Measurements from ENCODE around the gene MTR.

MTR gene

DNA sequence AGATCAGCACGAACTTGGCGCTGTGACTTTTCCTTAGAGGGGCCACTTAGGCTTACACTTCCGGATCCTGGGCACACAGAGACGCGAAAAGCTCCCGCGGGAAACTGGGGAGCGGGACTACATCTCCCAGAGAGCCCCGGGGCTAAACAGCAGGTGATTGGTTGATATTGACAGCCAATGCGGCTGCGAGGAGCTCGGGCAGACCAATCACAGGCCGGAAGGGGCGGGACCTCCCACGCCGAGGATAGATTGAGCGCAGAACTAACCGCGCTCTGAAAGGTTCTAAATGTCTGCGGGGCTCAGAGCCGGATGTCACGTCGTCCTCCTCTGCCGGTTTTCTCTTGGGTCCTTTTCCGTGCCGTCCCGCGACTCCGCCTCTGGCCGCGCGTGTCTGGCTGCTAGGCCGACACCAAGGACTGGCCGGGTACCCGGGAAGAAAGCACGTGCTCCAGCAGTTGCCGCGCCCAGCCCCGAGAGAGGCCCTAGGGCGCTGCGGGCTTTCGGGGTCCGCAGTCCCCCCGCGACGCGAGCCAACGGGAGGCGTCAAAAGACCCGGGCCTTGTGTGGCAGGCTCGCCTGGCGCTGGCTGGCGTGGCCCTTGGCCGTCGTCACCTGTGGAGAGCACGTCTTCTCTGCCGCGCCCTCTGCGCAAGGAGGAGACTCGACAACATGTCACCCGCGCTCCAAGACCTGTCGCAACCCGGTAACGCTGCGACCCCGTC lies at the start of gene MTR:
Gene MTR, plus strand, starts transcription at position 258 of the 722 bp plus-strand sequence. Its CDS starts 412 bp downstream, at position 670.
- peak within 1 kb of the TSS; percentile 93 to 98 for H3K4me3 ChIP-seq (ENCODE audit: low read length in 2 of 2)
- no peaks in the 10 kb centered on the region for H3K27me3 ChIP-seq (ENCODE audit: control insufficient read depth in 2 of 2, insufficient read depth in 2 of 2, low read length in 2 of 2)
- peaks cover 0 to 3% of the 10 kb centered on the region in 2 donors for H3K4me1 ChIP-seq (ENCODE audit: control insufficient read depth in 2 of 2, insufficient read depth in 2 of 2, low read length in 2 of 2)
- peak within 1 kb of the TSS; percentile 87 to 95 for H3K27ac ChIP-seq (ENCODE audit: low read depth in 2 of 2, low read length in 2 of 2)
- no peaks in the 10 kb centered on the region for H3K9me3 ChIP-seq (ENCODE audit: control insufficient read depth in 2 of 2, low read length in 2 of 2)
- peak within 1 kb of the TSS; percentile 79 to 89 for H3K9ac ChIP-seq (ENCODE audit: low read depth in 1 of 2, low read length in 2 of 2)
- no peaks in the 10 kb centered on the region for H3K36me3 ChIP-seq (ENCODE audit: control insufficient read depth in 2 of 2, insufficient read depth in 2 of 2, low read length in 2 of 2)

DNA sequence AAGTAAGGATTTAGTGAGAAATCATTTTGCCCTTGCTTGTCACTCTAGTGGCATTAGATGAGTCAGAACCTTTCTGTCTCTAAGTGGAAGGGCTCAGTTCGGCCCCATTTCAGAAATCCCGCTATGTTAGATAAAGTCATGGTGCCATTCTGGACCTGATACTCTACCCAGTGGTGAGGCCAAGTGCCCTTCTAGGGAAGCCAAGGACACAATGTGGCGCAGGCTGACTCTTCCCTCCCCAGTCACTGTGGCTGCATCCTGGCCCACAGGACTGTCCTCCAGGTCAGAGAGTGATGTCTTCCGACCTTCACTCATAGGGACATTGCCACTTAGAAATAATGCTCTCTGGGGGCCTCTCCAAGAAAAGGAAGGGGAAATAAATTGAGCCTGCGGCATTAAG lies 48.3 kb upstream of the MTR start:
- no peaks in the 10 kb centered on the region for H3K9me3 ChIP-seq (ENCODE audit: control insufficient read depth in 2 of 2, low read length in 2 of 2)
- no peak overlapping the region for H3K9ac ChIP-seq (ENCODE audit: low read depth in 1 of 2, low read length in 2 of 2)
- no peak overlapping the region for H3K4me3 ChIP-seq (ENCODE audit: low read length in 2 of 2)
- H3K36me3 ChIP-seq (ENCODE audit: control insufficient read depth in 2 of 2, insufficient read depth in 2 of 2, low read length in 2 of 2): no peaks in the 10 kb centered on the region
- H3K4me1 ChIP-seq (ENCODE audit: control insufficient read depth in 2 of 2, insufficient read depth in 2 of 2, low read length in 2 of 2): no peaks in the 10 kb centered on the region
- H3K27me3 ChIP-seq (ENCODE audit: control insufficient read depth in 2 of 2, insufficient read depth in 2 of 2, low read length in 2 of 2): no peaks in the 10 kb centered on the region
- H3K27ac ChIP-seq (ENCODE audit: low read depth in 2 of 2, low read length in 2 of 2): no peak overlapping the region

DNA sequence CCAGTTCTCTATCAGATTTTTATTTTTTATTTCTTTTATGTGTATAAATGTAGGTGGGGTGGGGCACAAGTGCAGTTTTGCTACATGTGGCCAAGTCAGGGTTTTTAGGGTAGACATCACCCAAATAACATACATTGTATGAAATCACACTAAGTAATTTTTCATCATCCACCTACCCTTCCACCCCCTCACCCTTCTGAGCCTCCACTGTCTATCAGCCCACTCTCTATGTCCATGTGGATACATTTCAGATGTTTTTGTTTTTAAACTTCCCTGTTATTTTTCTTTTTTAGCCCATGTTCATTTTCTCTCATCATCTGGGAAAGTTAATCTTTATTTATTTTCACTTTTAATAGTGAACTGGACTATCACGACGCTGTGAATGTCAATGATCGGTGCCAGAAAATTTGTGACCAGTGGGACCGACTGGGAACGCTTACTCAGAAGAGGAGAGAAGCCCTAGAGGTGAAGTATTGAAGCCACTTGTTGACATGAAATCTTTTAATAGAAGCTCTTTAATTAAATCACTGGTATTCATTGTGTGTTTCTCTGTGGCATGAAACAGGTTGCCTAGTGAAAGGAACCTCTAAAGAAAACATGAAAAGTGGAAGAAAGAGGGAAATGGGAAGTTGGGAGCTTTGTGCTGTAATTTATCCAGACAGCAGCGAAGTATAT lies 47.6 kb upstream of the MTR start:
- Histone ChIP-seq H3K27ac (ENCODE audit: low read depth in 2 of 2, low read length in 2 of 2) (no peak overlapping the region), H3K9ac (ENCODE audit: low read depth in 1 of 2, low read length in 2 of 2) (no peak overlapping the region), H3K27me3 (ENCODE audit: control insufficient read depth in 2 of 2, insufficient read depth in 2 of 2, low read length in 2 of 2) (no peaks in the 10 kb centered on the region), H3K36me3 (ENCODE audit: control insufficient read depth in 2 of 2, insufficient read depth in 2 of 2, low read length in 2 of 2) (no peaks in the 10 kb centered on the region), H3K4me1 (ENCODE audit: control insufficient read depth in 2 of 2, insufficient read depth in 2 of 2, low read length in 2 of 2) (no peaks in the 10 kb centered on the region), H3K9me3 (ENCODE audit: control insufficient read depth in 2 of 2, low read length in 2 of 2) (no peaks in the 10 kb centered on the region), H3K4me3 (ENCODE audit: low read length in 2 of 2) (no peak overlapping the region)

DNA sequence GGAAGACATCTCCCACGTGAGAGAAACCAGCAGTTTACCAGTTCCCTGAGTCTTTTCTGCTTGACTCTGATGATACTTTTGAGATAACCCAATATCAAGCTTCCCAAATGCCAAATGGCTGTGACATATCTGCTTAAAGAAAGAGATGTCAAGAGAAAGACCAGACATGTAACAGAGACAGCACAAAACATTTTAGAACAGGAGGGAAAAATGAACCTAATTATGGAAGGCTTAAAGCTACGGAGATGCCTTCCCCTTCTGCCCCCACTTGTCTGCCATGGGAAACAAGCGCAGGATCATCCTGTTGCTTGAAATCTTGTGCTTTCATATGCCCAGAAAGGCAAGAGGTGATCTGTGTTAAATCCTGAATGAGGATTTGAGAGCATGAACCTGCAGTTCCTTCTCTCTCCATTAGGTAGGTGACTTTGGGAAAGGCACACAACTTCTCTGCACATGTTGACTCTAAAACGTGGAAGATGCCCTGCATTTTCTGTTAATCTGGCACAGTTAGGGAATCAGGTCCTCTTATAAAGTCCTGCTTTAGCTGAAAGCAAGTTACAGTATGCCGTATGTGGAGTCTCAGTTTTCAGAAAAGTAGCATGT lies 46.7 kb upstream of the MTR start:
- Histone ChIP-seq H3K27ac (ENCODE audit: low read depth in 2 of 2, low read length in 2 of 2) (no peak overlapping the region), H3K9me3 (ENCODE audit: control insufficient read depth in 2 of 2, low read length in 2 of 2) (no peaks in the 10 kb centered on the region), H3K36me3 (ENCODE audit: control insufficient read depth in 2 of 2, insufficient read depth in 2 of 2, low read length in 2 of 2) (no peaks in the 10 kb centered on the region), H3K4me3 (ENCODE audit: low read length in 2 of 2) (no peak overlapping the region), H3K4me1 (ENCODE audit: control insufficient read depth in 2 of 2, insufficient read depth in 2 of 2, low read length in 2 of 2) (no peaks in the 10 kb centered on the region), H3K9ac (ENCODE audit: low read depth in 1 of 2, low read length in 2 of 2) (no peak overlapping the region), H3K27me3 (ENCODE audit: control insufficient read depth in 2 of 2, insufficient read depth in 2 of 2, low read length in 2 of 2) (no peaks in the 10 kb centered on the region)

DNA sequence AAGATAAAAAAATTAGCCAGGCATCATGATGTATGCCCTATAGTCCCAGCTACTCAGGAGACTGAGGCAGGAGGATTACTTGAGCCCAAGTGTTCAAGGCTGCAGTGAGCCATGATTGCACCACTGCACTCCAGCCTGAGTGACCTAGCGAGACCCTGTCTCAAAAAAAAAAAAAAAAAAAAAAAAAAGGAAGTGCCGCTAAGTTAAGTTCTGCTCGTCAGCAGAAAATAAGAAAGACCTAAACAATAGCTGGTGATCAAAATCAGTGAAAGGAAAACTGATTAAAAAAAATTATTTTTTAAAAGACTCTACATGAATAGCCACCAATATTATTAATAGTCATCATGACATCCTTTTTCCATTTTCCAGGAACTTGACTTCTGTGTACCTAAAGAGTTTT lies 44.2 kb upstream of the MTR start:
- Histone ChIP-seq H3K4me3 (ENCODE audit: low read length in 2 of 2) (no peak overlapping the region), H3K27me3 (ENCODE audit: control insufficient read depth in 2 of 2, insufficient read depth in 2 of 2, low read length in 2 of 2) (no peaks in the 10 kb centered on the region), H3K9ac (ENCODE audit: low read depth in 1 of 2, low read length in 2 of 2) (no peak overlapping the region), H3K36me3 (ENCODE audit: control insufficient read depth in 2 of 2, insufficient read depth in 2 of 2, low read length in 2 of 2) (no peaks in the 10 kb centered on the region), H3K27ac (ENCODE audit: low read depth in 2 of 2, low read length in 2 of 2) (no peak overlapping the region), H3K9me3 (ENCODE audit: control insufficient read depth in 2 of 2, low read length in 2 of 2) (no peaks in the 10 kb centered on the region), H3K4me1 (ENCODE audit: control insufficient read depth in 2 of 2, insufficient read depth in 2 of 2, low read length in 2 of 2) (no peaks in the 10 kb centered on the region)

DNA sequence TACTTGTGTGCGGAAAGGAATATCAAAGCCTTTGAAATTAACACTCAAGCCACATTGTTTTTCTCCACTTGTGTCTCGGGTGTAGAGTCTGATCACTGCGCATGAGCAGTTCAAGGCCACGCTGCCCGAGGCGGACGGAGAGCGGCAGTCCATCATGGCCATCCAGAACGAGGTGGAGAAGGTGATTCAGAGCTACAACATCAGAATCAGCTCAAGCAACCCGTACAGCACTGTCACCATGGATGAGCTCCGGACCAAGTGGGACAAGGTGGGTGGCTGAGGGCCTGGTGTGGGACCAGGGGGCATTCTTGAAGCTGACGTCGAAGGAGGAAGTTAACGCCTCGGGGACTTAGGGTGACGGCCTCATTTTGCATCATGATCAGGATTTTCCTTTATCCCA lies 43.7 kb upstream of the MTR start:
- Histone ChIP-seq H3K36me3 (ENCODE audit: control insufficient read depth in 2 of 2, insufficient read depth in 2 of 2, low read length in 2 of 2) (no peaks in the 10 kb centered on the region), H3K9ac (ENCODE audit: low read depth in 1 of 2, low read length in 2 of 2) (no peak overlapping the region), H3K9me3 (ENCODE audit: control insufficient read depth in 2 of 2, low read length in 2 of 2) (no peaks in the 10 kb centered on the region), H3K4me3 (ENCODE audit: low read length in 2 of 2) (no peak overlapping the region), H3K4me1 (ENCODE audit: control insufficient read depth in 2 of 2, insufficient read depth in 2 of 2, low read length in 2 of 2) (no peaks in the 10 kb centered on the region), H3K27ac (ENCODE audit: low read depth in 2 of 2, low read length in 2 of 2) (no peak overlapping the region), H3K27me3 (ENCODE audit: control insufficient read depth in 2 of 2, insufficient read depth in 2 of 2, low read length in 2 of 2) (no peaks in the 10 kb centered on the region)

DNA sequence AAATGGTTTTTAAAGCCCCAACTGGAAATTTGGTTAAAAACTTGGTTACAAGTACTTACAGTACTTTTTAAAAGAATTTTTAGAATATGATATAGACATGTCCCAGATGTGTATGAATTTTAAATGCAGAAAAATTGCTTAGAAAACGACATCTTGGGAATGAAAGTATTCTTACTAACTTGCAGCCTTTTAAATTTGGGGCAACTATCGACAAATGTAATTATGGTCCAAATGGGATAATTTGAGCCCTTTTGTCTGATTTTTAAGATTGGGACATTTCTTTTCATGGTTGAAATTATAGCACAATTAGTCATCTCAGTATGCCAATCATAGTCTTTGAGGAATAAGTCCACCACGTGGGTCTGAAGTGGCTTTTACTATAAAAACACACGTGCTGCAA lies 43.2 kb upstream of the MTR start:
- no peaks in the 10 kb centered on the region for H3K27me3 ChIP-seq (ENCODE audit: control insufficient read depth in 2 of 2, insufficient read depth in 2 of 2, low read length in 2 of 2)
- H3K4me3 ChIP-seq (ENCODE audit: low read length in 2 of 2): no peak overlapping the region
- H3K36me3 ChIP-seq (ENCODE audit: control insufficient read depth in 2 of 2, insufficient read depth in 2 of 2, low read length in 2 of 2): no peaks in the 10 kb centered on the region
- no peaks in the 10 kb centered on the region for H3K9me3 ChIP-seq (ENCODE audit: control insufficient read depth in 2 of 2, low read length in 2 of 2)
- no peaks in the 10 kb centered on the region for H3K4me1 ChIP-seq (ENCODE audit: control insufficient read depth in 2 of 2, insufficient read depth in 2 of 2, low read length in 2 of 2)
- H3K27ac ChIP-seq (ENCODE audit: low read depth in 2 of 2, low read length in 2 of 2): no peak overlapping the region
- no peak overlapping the region for H3K9ac ChIP-seq (ENCODE audit: low read depth in 1 of 2, low read length in 2 of 2)

DNA sequence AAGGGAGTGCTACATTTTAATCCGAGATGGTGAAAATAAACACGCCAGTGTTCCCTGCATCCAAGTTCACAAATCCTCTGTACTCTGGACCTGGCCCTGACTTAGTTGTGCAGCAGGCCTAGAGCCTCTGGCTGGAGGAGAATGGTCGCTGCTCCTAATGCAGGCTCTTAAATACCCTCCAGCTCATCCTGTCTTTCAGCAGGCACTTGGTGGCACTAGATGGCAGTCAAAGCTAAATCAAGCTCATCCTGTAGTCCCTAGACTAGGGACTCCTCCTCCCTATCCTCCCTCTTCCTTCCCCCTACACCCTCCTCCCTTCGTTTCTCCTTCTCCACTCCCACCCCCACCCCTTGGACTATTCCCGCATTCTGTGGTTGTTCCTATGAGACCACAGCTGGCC lies 41.6 kb upstream of the MTR start:
- no peak overlapping the region for H3K27ac ChIP-seq (ENCODE audit: low read depth in 2 of 2, low read length in 2 of 2)
- H3K4me1 ChIP-seq (ENCODE audit: control insufficient read depth in 2 of 2, insufficient read depth in 2 of 2, low read length in 2 of 2): no peaks in the 10 kb centered on the region
- H3K4me3 ChIP-seq (ENCODE audit: low read length in 2 of 2): no peak overlapping the region
- no peaks in the 10 kb centered on the region for H3K27me3 ChIP-seq (ENCODE audit: control insufficient read depth in 2 of 2, insufficient read depth in 2 of 2, low read length in 2 of 2)
- no peak overlapping the region for H3K9ac ChIP-seq (ENCODE audit: low read depth in 1 of 2, low read length in 2 of 2)
- no peaks in the 10 kb centered on the region for H3K36me3 ChIP-seq (ENCODE audit: control insufficient read depth in 2 of 2, insufficient read depth in 2 of 2, low read length in 2 of 2)
- H3K9me3 ChIP-seq (ENCODE audit: control insufficient read depth in 2 of 2, low read length in 2 of 2): no peaks in the 10 kb centered on the region

DNA sequence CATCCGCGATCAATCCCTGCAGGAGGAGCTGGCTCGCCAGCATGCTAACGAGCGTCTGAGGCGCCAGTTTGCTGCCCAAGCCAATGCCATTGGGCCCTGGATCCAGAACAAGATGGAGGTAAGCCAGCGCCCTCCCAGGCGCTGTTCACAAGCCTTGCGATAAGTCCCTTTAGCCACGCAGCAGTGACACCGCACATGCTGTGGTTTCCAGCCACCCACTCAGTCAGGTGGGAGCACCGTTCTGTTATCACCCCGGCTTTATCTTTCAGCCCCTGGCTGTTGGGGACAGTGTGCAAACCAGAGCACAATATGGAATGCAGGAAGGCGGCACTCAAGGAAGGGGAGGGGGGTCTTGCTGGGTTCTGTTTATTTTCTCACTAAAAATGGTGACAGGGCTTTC lies 41.1 kb upstream of the MTR start:
- Histone ChIP-seq H3K27me3 (ENCODE audit: control insufficient read depth in 2 of 2, insufficient read depth in 2 of 2, low read length in 2 of 2) (no peaks in the 10 kb centered on the region), H3K9me3 (ENCODE audit: control insufficient read depth in 2 of 2, low read length in 2 of 2) (no peaks in the 10 kb centered on the region), H3K36me3 (ENCODE audit: control insufficient read depth in 2 of 2, insufficient read depth in 2 of 2, low read length in 2 of 2) (no peaks in the 10 kb centered on the region), H3K9ac (ENCODE audit: low read depth in 1 of 2, low read length in 2 of 2) (no peak overlapping the region), H3K4me3 (ENCODE audit: low read length in 2 of 2) (no peak overlapping the region), H3K27ac (ENCODE audit: low read depth in 2 of 2, low read length in 2 of 2) (no peak overlapping the region), H3K4me1 (ENCODE audit: control insufficient read depth in 2 of 2, insufficient read depth in 2 of 2, low read length in 2 of 2) (no peaks in the 10 kb centered on the region)

DNA sequence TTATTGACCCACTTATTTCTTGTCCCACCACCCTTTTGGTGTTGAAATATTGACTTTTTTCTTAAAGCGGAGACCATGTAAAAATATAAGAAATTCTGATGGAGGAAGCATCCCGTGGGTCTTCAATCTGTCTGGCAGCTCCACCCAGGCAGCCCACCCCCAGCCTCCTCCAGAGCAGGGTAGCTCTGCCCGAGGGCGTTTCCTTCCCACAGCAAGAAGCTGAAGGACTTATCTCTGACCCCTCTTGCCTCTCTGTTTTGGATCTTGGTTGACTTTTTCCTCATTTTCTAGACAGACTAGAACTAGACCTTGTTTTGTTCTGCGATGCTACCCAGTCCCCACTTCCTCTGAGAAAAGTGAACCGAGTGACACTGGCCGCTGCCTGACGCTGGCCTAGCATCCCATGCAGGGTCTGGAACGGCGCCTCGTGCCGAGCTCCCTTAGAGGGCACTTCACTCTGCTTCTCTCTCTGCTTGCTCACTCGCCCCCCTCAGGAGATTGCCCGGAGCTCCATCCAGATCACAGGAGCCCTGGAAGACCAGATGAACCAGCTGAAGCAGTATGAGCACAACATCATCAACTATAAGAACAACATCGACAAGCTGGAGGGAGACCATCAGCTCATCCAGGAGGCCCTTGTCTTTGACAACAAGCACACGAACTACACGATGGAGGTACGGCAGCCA lies 40.4 kb upstream of the MTR start:
- H3K9ac ChIP-seq (ENCODE audit: low read depth in 1 of 2, low read length in 2 of 2): no peak overlapping the region
- no peaks in the 10 kb centered on the region for H3K4me1 ChIP-seq (ENCODE audit: control insufficient read depth in 2 of 2, insufficient read depth in 2 of 2, low read length in 2 of 2)
- H3K4me3 ChIP-seq (ENCODE audit: low read length in 2 of 2): no peak overlapping the region
- no peaks in the 10 kb centered on the region for H3K27me3 ChIP-seq (ENCODE audit: control insufficient read depth in 2 of 2, insufficient read depth in 2 of 2, low read length in 2 of 2)
- H3K9me3 ChIP-seq (ENCODE audit: control insufficient read depth in 2 of 2, low read length in 2 of 2): no peaks in the 10 kb centered on the region
- H3K36me3 ChIP-seq (ENCODE audit: control insufficient read depth in 2 of 2, insufficient read depth in 2 of 2, low read length in 2 of 2): no peaks in the 10 kb centered on the region
- no peak overlapping the region for H3K27ac ChIP-seq (ENCODE audit: low read depth in 2 of 2, low read length in 2 of 2)
